ENCODE data around the gene CYTH4. TPM values are rescaled to one million over a fixed set of nuclear protein-coding genes. Genes with fewer than 3 reads are reported as not detected.

The CYTH4 gene
- total and polyA plus RNA-seq, 2 experiments from 2014 or later, result not detected

DNA sequence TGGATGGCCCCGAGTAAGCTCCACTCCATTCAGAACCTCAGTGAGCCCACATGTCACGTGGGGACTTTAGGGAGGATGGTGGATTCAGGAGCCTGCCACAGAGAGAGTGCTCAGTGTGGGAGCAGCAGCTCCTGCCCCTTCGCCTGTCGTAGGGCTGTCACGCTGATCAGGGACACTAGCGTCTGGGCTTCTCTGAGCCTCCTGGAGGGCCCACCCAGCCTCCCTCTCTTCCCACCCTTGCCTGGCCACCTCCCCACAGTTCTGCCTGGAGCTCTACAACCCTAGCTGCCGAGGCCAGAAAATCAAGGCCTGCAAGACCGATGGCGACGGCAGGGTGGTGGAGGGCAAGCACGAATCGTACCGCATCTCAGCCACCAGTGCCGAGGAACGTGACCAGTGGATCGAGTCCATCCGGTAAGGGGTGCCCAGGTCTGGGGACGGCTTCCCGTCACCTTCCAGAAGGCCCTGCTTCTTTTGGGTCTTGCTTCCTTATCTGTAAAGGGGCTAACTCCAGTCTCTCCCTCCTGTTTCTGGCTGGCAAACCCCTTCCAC is 29.5 kb downstream of the CYTH4 start:
- H4K20me1 ChIP-seq (replicated peaks; ENCODE audit: insufficient read depth), result no peaks in the 10 kb centered on the region
- H3K9me2 ChIP-seq (ENCODE audit: insufficient read depth), result no peaks in the 10 kb centered on the region
- TF ChIP-seq, protein P1, sequence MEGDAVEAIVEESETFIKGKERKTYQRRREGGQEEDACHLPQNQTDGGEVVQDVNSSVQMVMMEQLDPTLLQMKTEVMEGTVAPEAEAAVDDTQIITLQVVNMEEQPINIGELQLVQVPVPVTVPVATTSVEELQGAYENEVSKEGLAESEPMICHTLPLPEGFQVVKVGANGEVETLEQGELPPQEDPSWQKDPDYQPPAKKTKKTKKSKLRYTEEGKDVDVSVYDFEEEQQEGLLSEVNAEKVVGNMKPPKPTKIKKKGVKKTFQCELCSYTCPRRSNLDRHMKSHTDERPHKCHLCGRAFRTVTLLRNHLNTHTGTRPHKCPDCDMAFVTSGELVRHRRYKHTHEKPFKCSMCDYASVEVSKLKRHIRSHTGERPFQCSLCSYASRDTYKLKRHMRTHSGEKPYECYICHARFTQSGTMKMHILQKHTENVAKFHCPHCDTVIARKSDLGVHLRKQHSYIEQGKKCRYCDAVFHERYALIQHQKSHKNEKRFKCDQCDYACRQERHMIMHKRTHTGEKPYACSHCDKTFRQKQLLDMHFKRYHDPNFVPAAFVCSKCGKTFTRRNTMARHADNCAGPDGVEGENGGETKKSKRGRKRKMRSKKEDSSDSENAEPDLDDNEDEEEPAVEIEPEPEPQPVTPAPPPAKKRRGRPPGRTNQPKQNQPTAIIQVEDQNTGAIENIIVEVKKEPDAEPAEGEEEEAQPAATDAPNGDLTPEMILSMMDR (conservative IDR thresholded peaks at IDR 0.05; ENCODE audit: low read depth in 2 of 2), result no peak
- no peak for TF ChIP-seq POLR2AphosphoS5 (IDR thresholded peaks at IDR 0.05; ENCODE audit: low read depth)
- TF ChIP-seq ZNF114 (CRISPR knock-in tag; IDR thresholded peaks at IDR 0.05), result no peak
- TF ChIP-seq, protein P2, sequence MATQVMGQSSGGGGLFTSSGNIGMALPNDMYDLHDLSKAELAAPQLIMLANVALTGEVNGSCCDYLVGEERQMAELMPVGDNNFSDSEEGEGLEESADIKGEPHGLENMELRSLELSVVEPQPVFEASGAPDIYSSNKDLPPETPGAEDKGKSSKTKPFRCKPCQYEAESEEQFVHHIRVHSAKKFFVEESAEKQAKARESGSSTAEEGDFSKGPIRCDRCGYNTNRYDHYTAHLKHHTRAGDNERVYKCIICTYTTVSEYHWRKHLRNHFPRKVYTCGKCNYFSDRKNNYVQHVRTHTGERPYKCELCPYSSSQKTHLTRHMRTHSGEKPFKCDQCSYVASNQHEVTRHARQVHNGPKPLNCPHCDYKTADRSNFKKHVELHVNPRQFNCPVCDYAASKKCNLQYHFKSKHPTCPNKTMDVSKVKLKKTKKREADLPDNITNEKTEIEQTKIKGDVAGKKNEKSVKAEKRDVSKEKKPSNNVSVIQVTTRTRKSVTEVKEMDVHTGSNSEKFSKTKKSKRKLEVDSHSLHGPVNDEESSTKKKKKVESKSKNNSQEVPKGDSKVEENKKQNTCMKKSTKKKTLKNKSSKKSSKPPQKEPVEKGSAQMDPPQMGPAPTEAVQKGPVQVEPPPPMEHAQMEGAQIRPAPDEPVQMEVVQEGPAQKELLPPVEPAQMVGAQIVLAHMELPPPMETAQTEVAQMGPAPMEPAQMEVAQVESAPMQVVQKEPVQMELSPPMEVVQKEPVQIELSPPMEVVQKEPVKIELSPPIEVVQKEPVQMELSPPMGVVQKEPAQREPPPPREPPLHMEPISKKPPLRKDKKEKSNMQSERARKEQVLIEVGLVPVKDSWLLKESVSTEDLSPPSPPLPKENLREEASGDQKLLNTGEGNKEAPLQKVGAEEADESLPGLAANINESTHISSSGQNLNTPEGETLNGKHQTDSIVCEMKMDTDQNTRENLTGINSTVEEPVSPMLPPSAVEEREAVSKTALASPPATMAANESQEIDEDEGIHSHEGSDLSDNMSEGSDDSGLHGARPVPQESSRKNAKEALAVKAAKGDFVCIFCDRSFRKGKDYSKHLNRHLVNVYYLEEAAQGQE (IDR thresholded peaks at IDR 0.05; ENCODE audit: unreplicated experiment), result no peak
- TF ChIP-seq JUNB (IDR thresholded peaks at IDR 0.05; ENCODE audit: unreplicated experiment), result no peak
- TF ChIP-seq, protein P3, sequence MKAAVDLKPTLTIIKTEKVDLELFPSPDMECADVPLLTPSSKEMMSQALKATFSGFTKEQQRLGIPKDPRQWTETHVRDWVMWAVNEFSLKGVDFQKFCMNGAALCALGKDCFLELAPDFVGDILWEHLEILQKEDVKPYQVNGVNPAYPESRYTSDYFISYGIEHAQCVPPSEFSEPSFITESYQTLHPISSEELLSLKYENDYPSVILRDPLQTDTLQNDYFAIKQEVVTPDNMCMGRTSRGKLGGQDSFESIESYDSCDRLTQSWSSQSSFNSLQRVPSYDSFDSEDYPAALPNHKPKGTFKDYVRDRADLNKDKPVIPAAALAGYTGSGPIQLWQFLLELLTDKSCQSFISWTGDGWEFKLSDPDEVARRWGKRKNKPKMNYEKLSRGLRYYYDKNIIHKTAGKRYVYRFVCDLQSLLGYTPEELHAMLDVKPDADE (IDR thresholded peaks at IDR 0.05), result no peak
- no peak for TF ChIP-seq ZNF331 (CRISPR knock-in tag; IDR thresholded peaks at IDR 0.05; ENCODE audit: low read depth)
- TF ChIP-seq STAT1 (IDR thresholded peaks at IDR 0.05; ENCODE audit: unreplicated experiment), result no peak
- TF ChIP-seq, protein P4, sequence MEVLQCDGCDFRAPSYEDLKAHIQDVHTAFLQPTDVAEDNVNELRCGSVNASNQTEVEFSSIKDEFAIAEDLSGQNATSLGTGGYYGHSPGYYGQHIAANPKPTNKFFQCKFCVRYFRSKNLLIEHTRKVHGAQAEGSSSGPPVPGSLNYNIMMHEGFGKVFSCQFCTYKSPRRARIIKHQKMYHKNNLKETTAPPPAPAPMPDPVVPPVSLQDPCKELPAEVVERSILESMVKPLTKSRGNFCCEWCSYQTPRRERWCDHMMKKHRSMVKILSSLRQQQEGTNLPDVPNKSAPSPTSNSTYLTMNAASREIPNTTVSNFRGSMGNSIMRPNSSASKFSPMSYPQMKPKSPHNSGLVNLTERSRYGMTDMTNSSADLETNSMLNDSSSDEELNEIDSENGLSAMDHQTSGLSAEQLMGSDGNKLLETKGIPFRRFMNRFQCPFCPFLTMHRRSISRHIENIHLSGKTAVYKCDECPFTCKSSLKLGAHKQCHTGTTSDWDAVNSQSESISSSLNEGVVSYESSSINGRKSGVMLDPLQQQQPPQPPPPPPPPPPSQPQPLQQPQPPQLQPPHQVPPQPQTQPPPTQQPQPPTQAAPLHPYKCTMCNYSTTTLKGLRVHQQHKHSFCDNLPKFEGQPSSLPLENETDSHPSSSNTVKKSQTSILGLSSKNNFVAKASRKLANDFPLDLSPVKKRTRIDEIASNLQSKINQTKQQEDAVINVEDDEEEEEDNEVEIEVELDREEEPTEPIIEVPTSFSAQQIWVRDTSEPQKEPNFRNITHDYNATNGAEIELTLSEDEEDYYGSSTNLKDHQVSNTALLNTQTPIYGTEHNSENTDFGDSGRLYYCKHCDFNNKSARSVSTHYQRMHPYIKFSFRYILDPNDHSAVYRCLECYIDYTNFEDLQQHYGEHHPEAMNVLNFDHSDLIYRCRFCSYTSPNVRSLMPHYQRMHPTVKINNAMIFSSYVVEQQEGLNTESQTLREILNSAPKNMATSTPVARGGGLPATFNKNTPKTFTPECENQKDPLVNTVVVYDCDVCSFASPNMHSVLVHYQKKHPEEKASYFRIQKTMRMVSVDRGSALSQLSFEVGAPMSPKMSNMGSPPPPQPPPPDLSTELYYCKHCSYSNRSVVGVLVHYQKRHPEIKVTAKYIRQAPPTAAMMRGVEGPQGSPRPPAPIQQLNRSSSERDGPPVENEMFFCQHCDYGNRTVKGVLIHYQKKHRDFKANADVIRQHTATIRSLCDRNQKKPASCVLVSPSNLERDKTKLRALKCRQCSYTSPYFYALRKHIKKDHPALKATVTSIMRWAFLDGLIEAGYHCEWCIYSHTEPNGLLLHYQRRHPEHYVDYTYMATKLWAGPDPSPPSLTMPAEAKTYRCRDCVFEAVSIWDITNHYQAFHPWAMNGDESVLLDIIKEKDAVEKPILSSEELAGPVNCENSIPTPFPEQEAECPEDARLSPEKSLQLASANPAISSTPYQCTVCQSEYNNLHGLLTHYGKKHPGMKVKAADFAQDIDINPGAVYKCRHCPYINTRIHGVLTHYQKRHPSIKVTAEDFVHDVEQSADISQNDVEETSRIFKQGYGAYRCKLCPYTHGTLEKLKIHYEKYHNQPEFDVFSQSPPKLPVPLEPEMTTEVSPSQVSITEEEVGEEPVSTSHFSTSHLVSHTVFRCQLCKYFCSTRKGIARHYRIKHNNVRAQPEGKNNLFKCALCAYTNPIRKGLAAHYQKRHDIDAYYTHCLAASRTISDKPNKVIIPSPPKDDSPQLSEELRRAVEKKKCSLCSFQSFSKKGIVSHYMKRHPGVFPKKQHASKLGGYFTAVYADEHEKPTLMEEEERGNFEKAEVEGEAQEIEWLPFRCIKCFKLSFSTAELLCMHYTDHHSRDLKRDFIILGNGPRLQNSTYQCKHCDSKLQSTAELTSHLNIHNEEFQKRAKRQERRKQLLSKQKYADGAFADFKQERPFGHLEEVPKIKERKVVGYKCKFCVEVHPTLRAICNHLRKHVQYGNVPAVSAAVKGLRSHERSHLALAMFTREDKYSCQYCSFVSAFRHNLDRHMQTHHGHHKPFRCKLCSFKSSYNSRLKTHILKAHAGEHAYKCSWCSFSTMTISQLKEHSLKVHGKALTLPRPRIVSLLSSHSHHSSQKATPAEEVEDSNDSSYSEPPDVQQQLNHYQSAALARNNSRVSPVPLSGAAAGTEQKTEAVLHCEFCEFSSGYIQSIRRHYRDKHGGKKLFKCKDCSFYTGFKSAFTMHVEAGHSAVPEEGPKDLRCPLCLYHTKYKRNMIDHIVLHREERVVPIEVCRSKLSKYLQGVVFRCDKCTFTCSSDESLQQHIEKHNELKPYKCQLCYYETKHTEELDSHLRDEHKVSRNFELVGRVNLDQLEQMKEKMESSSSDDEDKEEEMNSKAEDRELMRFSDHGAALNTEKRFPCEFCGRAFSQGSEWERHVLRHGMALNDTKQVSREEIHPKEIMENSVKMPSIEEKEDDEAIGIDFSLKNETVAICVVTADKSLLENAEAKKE (CRISPR knock-in tag; IDR thresholded peaks at IDR 0.05), result no peak
- TF ChIP-seq NANOG (IDR thresholded peaks at IDR 0.05; ENCODE audit: borderline replicate concordance), result no peak
- TF ChIP-seq EZH2 (IDR thresholded peaks at IDR 0.05; ENCODE audit: low read depth, unreplicated experiment), result no peak
- no peak for TF ChIP-seq CREB1 (CRISPR knock-in tag; IDR thresholded peaks at IDR 0.05; ENCODE audit: low read depth)
- TF ChIP-seq EZH2phosphoT487 (IDR thresholded peaks at IDR 0.05; ENCODE audit: unreplicated experiment), result no peak
- DNase-seq (ENCODE audit: low spot score) (no peak), ATAC-seq (no peak)
- Mint-ChIP-seq H3K4me1 (peaks cover 23% of the 10 kb centered on the region), H3K27me3 (ENCODE audit: insufficient read depth, low read depth, poor library complexity) (peaks cover 20% of the 10 kb centered on the region), H3K36me3 (ENCODE audit: low read depth) (no peaks in the 10 kb centered on the region), H3K4me3 (no peak overlapping the region), H3K27ac (no peak overlapping the region), H3K9me3 (no peaks in the 10 kb centered on the region)
- no peak overlapping the region for H3K27ac ChIP-seq (ENCODE audit: low read depth)
- H3K36me3 ChIP-seq (ENCODE audit: insufficient read depth), result no peaks in the 10 kb centered on the region
- no peak overlapping the region for H2AFZ ChIP-seq
- no peaks in the 10 kb centered on the region for H3K79me2 ChIP-seq (replicated peaks; ENCODE audit: insufficient read depth)
- no peaks in the 10 kb centered on the region for H3K27me3 ChIP-seq (ENCODE audit: insufficient read depth)
- no peak overlapping the region for H3K4me2 ChIP-seq
- 0 out of 2 replicates have a peak, but pooled peaks cover 6% of the 10 kb centered on the region for H3F3A ChIP-seq (replicated peaks; ENCODE audit: low read depth)
- no peak overlapping the region for H3K4me3 ChIP-seq
- H3K4me1 ChIP-seq (ENCODE audit: insufficient read depth), result no peaks in the 10 kb centered on the region

All from GM23338 (cell line).